Measurements from ENCODE around the gene PCOLCE2. TPM values are rescaled to one million over a fixed set of nuclear protein-coding genes. Genes with fewer than 3 reads are reported as not detected.
A peak's percentile ranks its signal among the peaks of the same experiment; 100 is the strongest.
"Not testable (repeated sequence)": the region's sequence is repeated elsewhere in the genome, so short reads cannot be mapped to it uniquely, and the experiment has no call there.

PCOLCE2 gene
- total RNA-seq, 1 donor from 2014 or later: 1.7 TPM

DNA sequence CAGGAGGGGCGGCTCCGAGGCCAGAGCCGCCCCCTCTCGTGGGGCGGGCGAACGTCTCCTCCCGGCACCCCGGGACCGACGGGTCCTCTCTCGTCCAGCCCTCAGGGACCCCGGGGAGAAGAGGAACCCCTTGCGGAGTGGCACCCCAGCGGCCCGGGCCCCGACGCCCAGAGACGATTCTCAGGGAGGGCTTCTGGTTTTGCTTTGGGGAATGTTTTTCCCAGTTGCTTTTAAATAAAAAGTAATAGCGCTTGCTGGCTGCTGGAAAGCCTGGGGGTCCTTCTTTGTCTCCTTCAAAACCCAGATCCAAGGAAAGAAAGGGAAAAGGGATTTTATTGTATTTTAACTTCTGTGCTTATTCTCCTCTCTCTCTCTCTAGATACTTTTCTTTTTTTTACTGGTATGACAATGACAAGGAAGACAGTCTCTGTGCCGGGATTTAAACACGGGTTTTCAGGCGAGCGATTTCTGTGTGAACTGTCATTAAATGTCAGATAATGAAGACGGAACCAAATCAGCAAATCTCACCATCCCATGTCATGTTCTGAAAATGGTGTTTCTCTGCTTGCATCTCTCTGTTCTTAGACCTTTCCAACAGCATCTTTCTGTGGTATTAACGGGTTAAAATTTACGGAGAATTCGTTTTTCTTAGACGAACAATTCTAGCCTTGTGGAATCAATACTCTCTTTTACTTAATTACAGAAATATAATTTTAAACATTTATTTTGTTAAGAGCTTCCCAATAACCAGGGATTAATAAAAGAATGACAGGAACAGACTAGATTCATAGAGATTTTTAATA, 530 bp upstream of the PCOLCE2 start:
- peaks cover 7% of the 10 kb centered on the region for H3K27me3 ChIP-seq (ENCODE audit: control insufficient read depth, insufficient read depth, low read length)
- TF ChIP-seq, protein P1, sequence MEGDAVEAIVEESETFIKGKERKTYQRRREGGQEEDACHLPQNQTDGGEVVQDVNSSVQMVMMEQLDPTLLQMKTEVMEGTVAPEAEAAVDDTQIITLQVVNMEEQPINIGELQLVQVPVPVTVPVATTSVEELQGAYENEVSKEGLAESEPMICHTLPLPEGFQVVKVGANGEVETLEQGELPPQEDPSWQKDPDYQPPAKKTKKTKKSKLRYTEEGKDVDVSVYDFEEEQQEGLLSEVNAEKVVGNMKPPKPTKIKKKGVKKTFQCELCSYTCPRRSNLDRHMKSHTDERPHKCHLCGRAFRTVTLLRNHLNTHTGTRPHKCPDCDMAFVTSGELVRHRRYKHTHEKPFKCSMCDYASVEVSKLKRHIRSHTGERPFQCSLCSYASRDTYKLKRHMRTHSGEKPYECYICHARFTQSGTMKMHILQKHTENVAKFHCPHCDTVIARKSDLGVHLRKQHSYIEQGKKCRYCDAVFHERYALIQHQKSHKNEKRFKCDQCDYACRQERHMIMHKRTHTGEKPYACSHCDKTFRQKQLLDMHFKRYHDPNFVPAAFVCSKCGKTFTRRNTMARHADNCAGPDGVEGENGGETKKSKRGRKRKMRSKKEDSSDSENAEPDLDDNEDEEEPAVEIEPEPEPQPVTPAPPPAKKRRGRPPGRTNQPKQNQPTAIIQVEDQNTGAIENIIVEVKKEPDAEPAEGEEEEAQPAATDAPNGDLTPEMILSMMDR (IDR thresholded peaks at IDR 0.05; ENCODE audit: insufficient read depth, low read length, poor library complexity, severe bottlenecking): no peak
- no peak for DNase-seq (ENCODE audit: low read depth)
- H3K4me3 ChIP-seq (ENCODE audit: low read depth, low read length): peak overlapping the region; percentile 61
- no peaks in the 10 kb centered on the region for H3K36me3 ChIP-seq (ENCODE audit: control insufficient read depth, insufficient read depth, low read length)

DNA sequence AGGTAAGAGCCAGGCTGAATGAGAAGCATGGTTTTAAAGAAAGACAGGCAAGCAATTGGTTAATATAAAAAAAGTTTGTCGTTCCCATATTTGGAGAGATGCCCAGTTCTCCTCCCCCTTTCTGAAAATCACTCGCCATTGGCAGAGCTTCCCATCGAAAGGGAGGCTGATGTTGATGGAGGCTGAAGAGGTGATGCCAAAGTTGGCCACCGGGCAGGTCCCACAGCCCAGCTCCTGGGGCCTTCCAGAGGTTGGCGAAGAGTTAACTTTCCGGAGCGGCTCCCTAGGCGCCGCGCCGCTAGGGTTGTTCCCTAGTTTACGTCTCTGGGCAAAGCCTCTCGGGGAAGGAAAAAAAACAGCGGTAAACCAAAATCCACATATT, 793 bp downstream of the PCOLCE2 start:
- DNase-seq (ENCODE audit: low read depth): no peak
- TF ChIP-seq, protein P1 (IDR thresholded peaks at IDR 0.05; ENCODE audit: insufficient read depth, low read length, poor library complexity, severe bottlenecking): no peak
- Histone ChIP-seq H3K27me3 (ENCODE audit: control insufficient read depth, insufficient read depth, low read length) (peaks cover 7% of the 10 kb centered on the region), H3K4me3 (ENCODE audit: low read depth, low read length) (peak overlapping the region; percentile 61), H3K36me3 (ENCODE audit: control insufficient read depth, insufficient read depth, low read length) (no peaks in the 10 kb centered on the region)

- no peaks in the 10 kb centered on the region for H3K36me3 ChIP-seq (ENCODE audit: control insufficient read depth, insufficient read depth, low read length)
- H3K4me3 ChIP-seq (ENCODE audit: low read depth, low read length): no peak overlapping the region
- TF ChIP-seq, protein P1 (IDR thresholded peaks at IDR 0.05; ENCODE audit: insufficient read depth, low read length, poor library complexity, severe bottlenecking): no peak
- DNase-seq (ENCODE audit: low read depth): no peak
- peaks cover 7% of the 10 kb centered on the region for H3K27me3 ChIP-seq (ENCODE audit: control insufficient read depth, insufficient read depth, low read length)
Measured at GRCh38 chr3:142886940-142887339, 1.9 kb downstream of the PCOLCE2 start.

GRCh38 chr3:142886021-142886420, 2.9 kb downstream of the PCOLCE2 start:
- H3K4me3 ChIP-seq (ENCODE audit: low read depth, low read length): no peak overlapping the region
- no peak for DNase-seq (ENCODE audit: low read depth)
- no peaks in the 10 kb centered on the region for H3K36me3 ChIP-seq (ENCODE audit: control insufficient read depth, insufficient read depth, low read length)
- TF ChIP-seq, protein P1 (IDR thresholded peaks at IDR 0.05; ENCODE audit: insufficient read depth, low read length, poor library complexity, severe bottlenecking): no peak
- H3K27me3 ChIP-seq (ENCODE audit: control insufficient read depth, insufficient read depth, low read length): peaks cover 7% of the 10 kb centered on the region

DNA sequence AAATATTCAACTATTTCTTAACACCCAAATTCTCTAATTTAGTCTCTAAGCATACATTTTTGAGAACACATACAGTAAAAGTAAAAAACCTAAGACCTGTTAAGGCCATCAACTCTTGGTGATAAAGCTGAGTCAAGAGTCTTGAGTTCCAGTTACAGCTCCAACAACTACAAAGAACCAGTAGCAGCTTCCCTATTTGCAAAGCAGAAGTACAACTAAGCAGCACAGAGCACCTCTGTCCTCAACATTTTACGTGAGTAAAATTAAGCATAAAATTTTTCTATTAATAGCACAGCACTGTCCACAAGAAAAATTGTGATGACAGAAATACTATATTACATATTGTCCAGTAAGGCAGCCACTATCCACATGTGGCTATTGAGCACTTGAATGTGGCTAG, 4.4 kb downstream of the PCOLCE2 start:
- TF ChIP-seq, protein P1 (IDR thresholded peaks at IDR 0.05; ENCODE audit: insufficient read depth, low read length, poor library complexity, severe bottlenecking): no peak
- H3K4me3 ChIP-seq (ENCODE audit: low read depth, low read length): no peak overlapping the region

DNA sequence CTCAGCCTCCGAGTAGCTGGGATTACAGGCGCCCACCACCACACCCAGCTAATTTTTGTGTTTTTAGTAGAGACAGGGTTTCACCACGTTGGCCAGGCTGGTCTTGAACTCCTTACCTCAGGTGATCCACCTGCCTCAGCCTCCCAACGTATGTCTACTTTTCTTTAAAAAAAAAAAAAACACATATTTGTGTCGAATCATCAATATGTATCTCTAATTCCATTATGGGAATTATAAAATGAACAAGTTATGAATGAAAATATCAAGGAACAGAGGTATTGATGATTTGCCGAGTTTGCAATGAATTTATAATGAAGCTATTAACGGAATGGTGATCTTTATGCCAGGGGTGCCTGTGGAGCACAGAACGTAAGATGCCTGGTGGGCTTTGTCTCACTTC, 5.3 kb downstream of the PCOLCE2 start:
- DNase-seq (ENCODE audit: low read depth); H3K4me3 ChIP-seq (ENCODE audit: low read depth, low read length); H3K36me3 ChIP-seq (ENCODE audit: control insufficient read depth, insufficient read depth, low read length); H3K27me3 ChIP-seq (ENCODE audit: control insufficient read depth, insufficient read depth, low read length): not testable (repeated sequence)

More for the DNA sequence above, 4.4 kb downstream of the PCOLCE2 start:
- no peaks in the 10 kb centered on the region for H3K36me3 ChIP-seq (ENCODE audit: control insufficient read depth, insufficient read depth, low read length)
- peaks cover 7% of the 10 kb centered on the region for H3K27me3 ChIP-seq (ENCODE audit: control insufficient read depth, insufficient read depth, low read length)
- DNase-seq (ENCODE audit: low read depth): no peak

Measured in kidney epithelial cell (primary cell).